H1 (cell line): ENCODE measurements around the gene DYNLT2B.
"Not testable (repeated sequence)": the region's sequence is repeated elsewhere in the genome, so short reads cannot be mapped to it uniquely, and the experiment has no call there.

ENCODE experiments used
- CBX5 ChIP-seq: fragments of 300-800, 300-1000 bp; sonication (generic); IDR thresholded peaks from 2 replicates; pipeline ENCODE4 v1.7.1; 2016; ENCODE audit warnings: antibody characterized with exemption, low read length, low read depth
- CEBPB ChIP-seq: IDR thresholded peaks from 2 replicates; pipeline ENCODE4 v1.6.1; 2012; ENCODE audit warnings: low read depth, low read length
- CHD2 ChIP-seq: IDR thresholded peaks from 2 replicates; pipeline ENCODE4 v1.6.1; 2012; ENCODE audit warnings: low read length, improper control_type of control experiment
- CTCF ChIP-seq, 3 experiments: IDR thresholded peaks; 1 replicate in 2 of 3; 2 replicates in 1 of 3; pipeline versions ENCODE4 v1.5.1 to v1.6.1; 2011; ENCODE audit warnings: low read length in 3 of 3, mild to moderate bottlenecking in 3 of 3, inconsistent platforms in 2 of 3, low read depth in 1 of 3, moderate library complexity in 1 of 3; ENCODE audit not compliant: insufficient read depth in 1 of 3; ENCODE audit errors: control extremely low read depth in 1 of 3
- POLR2A ChIP-seq, 2 experiments: IDR thresholded peaks; 1 replicate in 1 of 2; 2 replicates in 1 of 2; pipeline ENCODE4 v1.6.1; 2011; ENCODE audit warnings: low read depth in 2 of 2, low read length in 2 of 2, mild to moderate bottlenecking in 2 of 2; ENCODE audit errors: control extremely low read depth in 1 of 2
- RFX5 ChIP-seq: IDR thresholded peaks from 2 replicates; pipeline ENCODE4 v1.6.1; 2011; ENCODE audit warnings: low read depth, low read length, improper control_type of control experiment, borderline replicate concordance
- TAF1 ChIP-seq: IDR thresholded peaks from 2 replicates; pipeline ENCODE4 v1.6.1; 2011; ENCODE audit warnings: mild to moderate bottlenecking, low read depth, low read length
- YY1 ChIP-seq: IDR thresholded peaks from 2 replicates; pipeline ENCODE4 v1.6.1; 2011; ENCODE audit warnings: low read depth, mild to moderate bottlenecking, low read length
- ZNF274 ChIP-seq: IDR thresholded peaks from 2 replicates; pipeline ENCODE4 v1.7.0; 2012; ENCODE audit warnings: low read length, borderline replicate concordance; ENCODE audit errors: extremely low read depth
- TF ChIP-seq, protein P1 (sequence below): IDR thresholded peaks from 2 replicates; pipeline ENCODE4 v1.6.1; 2011; ENCODE audit warnings: low read length, improper control_type of control experiment

- not testable (repeated sequence) for TF ChIP-seq CEBPB; YY1; CTCF (IDR thresholded peaks at IDR 0.05; ENCODE audit: control extremely low read depth in 1 of 3, insufficient read depth in 1 of 3, low read depth in 1 of 3, low read length in 3 of 3); CBX5; ZNF274; RFX5; CHD2; POLR2A (IDR thresholded peaks at IDR 0.05; ENCODE audit: control extremely low read depth in 1 of 2, low read depth in 2 of 2, low read length in 2 of 2); TAF1
- TF ChIP-seq, protein P1, sequence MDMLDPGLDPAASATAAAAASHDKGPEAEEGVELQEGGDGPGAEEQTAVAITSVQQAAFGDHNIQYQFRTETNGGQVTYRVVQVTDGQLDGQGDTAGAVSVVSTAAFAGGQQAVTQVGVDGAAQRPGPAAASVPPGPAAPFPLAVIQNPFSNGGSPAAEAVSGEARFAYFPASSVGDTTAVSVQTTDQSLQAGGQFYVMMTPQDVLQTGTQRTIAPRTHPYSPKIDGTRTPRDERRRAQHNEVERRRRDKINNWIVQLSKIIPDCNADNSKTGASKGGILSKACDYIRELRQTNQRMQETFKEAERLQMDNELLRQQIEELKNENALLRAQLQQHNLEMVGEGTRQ = not testable (repeated sequence)
These were observed 997 bp downstream of the DYNLT2B start for GRCh38 chr3:196316799-196317686.
